ENCODE data around the gene ENOPH1.

DNA sequence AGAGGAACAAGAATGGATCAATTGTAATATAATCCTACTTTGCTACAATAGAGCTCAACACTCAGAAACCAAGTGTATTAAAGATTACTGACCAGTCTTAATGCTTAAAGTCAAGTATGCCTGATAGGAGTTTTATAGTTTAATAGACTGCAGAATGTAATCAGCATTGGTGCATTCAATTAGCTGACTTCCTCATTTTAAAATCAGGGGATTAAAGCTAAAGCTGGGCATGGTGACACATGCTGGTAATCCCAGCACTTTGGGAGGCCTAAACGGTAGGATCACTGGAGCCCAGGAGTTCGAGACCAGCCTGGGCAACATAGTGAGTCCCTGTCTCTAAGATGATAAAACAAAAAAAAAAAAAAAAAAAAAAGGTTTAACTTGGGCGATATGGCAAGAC lies 10.9 kb upstream of the ENOPH1 start:
- TF ChIP-seq ELK1 (IDR thresholded peaks at IDR 0.05; ENCODE audit: borderline replicate concordance, low read depth, low read length) (no peak), CTCF (conservative IDR thresholded peaks at IDR 0.05; ENCODE audit: low read depth, low read length) (no peak), POLR2A (IDR thresholded peaks at IDR 0.05; ENCODE audit: low read depth, low read length) (no peak), MAFK (IDR thresholded peaks at IDR 0.05; ENCODE audit: low read depth, low read length) (no peak)
